Ramos (cell line): ENCODE measurements around the gene SCRN3.
"Not testable (repeated sequence)": the region's sequence is repeated elsewhere in the genome, so short reads cannot be mapped to it uniquely, and the experiment has no call there.

ENCODE experiments used
- in situ Hi-C: fragments of 300-500 bp; cut with MboI; formaldehyde crosslinking; loops from one replicate; pipeline ENCODE4 v1.14.3; 2022; ENCODE audit warnings: low sequenced_read_pairs; ENCODE audit not compliant: unreplicated experiment

Gene SCRN3

GRCh38 chr2:174400853-174401252 is 5.3 kb downstream of the SCRN3 start:
- in situ Hi-C loops = no loop called here

- in situ Hi-C loops = no loop called here
Observed at GRCh38 chr2:174403628-174404027, 8.1 kb downstream of the SCRN3 start.

GRCh38 chr2:174410039-174410438 is 14.5 kb downstream of the SCRN3 start:
- in situ Hi-C loops = not testable (repeated sequence)

- in situ Hi-C loops = no loop called here
Observed at GRCh38 chr2:174412256-174412655, 16.7 kb downstream of the SCRN3 start.

GRCh38 chr2:174428214-174428613 is 32.7 kb downstream of the SCRN3 start:
- in situ Hi-C loops = no loop called here

- in situ Hi-C loops = no loop called here
Observed at GRCh38 chr2:174430066-174430465, 34.5 kb downstream of the SCRN3 start.

GRCh38 chr2:174431902-174432301 is 36.4 kb downstream of the SCRN3 start:
- in situ Hi-C loops = no loop called here

GRCh38 chr2:174436351-174436750 is 40.8 kb downstream of the SCRN3 start:
- in situ Hi-C loops = no loop called here

GRCh38 chr2:174438146-174438886 is 42.8 kb downstream of the SCRN3 start:
- in situ Hi-C loops = no loop called here

GRCh38 chr2:174439323-174439722 is 43.8 kb downstream of the SCRN3 start:
- in situ Hi-C loops = no loop called here

- in situ Hi-C loops = no loop called here
Observed at GRCh38 chr2:174439950-174440349, 44.4 kb downstream of the SCRN3 start.

- in situ Hi-C loops = no loop called here
Observed at GRCh38 chr2:174442546-174443510, 47.3 kb downstream of the SCRN3 start.

- in situ Hi-C loops = no loop called here
Observed at GRCh38 chr2:174444761-174445160, 49.2 kb downstream of the SCRN3 start.

GRCh38 chr2:174445248-174445647 is 49.7 kb downstream of the SCRN3 start:
- in situ Hi-C loops = no loop called here

- in situ Hi-C loops = no loop called here
Observed at GRCh38 chr2:174446531-174446930, 51.0 kb downstream of the SCRN3 start.

- in situ Hi-C loops = no loop called here
Observed at GRCh38 chr2:174449033-174449432, 53.5 kb downstream of the SCRN3 start.

- in situ Hi-C loops = no loop called here
Observed at GRCh38 chr2:174450021-174450816, 54.7 kb downstream of the SCRN3 start.

- in situ Hi-C loops = no loop called here
Observed at GRCh38 chr2:174454566-174454965, 59.0 kb downstream of the SCRN3 start.

GRCh38 chr2:174461221-174461620 is 65.7 kb downstream of the SCRN3 start:
- in situ Hi-C loops = no loop called here

- in situ Hi-C loops = loop anchor here (5.0 kb wide), 1 partner anchor 227 kb away; no protein-coding TSS in a partner anchor
Observed at GRCh38 chr2:174465327-174465726, 69.8 kb downstream of the SCRN3 start.
